Adrenal gland (tissue), 19 donors: ENCODE measurements around the gene CR1L. TPM values are rescaled to one million over a fixed set of nuclear protein-coding genes. Genes with fewer than 3 reads are reported as not detected.

Experiments
- DNase-seq, 7 donors: peaks; one replicate each; pipeline ENCODE4 v3.0.0-alpha.2; 2019 to 2020
- H3K27ac ChIP-seq, 5 donors: fragments of 200-600 bp; sonication (generic) in 4 of 5; 1 replicate in 3 of 5; 2 replicates in 2 of 5; pipeline versions ENCODE4 v1.5.1 to v1.8.0; 2016 to 2020; ENCODE audit warnings: mild to moderate bottlenecking in 1 of 5
- H3K27me3 ChIP-seq: fragments of 200-600 bp; 2 replicates; pipeline ENCODE4 v1.8.0; 2021
- H3K36me3 ChIP-seq, 2 donors: fragments of 200-600 bp; replicated peaks in 1 of 2; 1 replicate in 1 of 2; 2 replicates in 1 of 2; pipeline versions ENCODE4 v1.5.1 to v1.8.0; 2018 to 2022
- H3K4me1 ChIP-seq, 2 donors: fragments of 200-600 bp; replicated peaks in 1 of 2; 1 replicate in 1 of 2; 2 replicates in 1 of 2; pipeline versions ENCODE4 v1.5.1 to v1.8.0; 2018 to 2021
- H3K4me3 ChIP-seq, 4 donors: fragments of 200-600 bp; sonication (generic) in 3 of 4; one replicate each; pipeline ENCODE4 v1.5.1; 2016 to 2018
- H3K9me3 ChIP-seq, 3 donors: fragments of 200-600 bp; sonication (generic) in 1 of 3; replicated peaks in 1 of 3; 1 replicate in 2 of 3; 2 replicates in 1 of 3; pipeline versions ENCODE4 v1.5.1 to v1.8.0; 2016 to 2021
- POLR2A ChIP-seq, 2 donors: fragments of 450-650 bp; IDR thresholded peaks; one replicate each; pipeline ENCODE4 v1.6.1; 2017; ENCODE audit warnings: antibody characterized with exemption in 2 of 2, mild to moderate bottlenecking in 2 of 2, moderate library complexity in 1 of 2
- WGBS, 4 donors: extraction: QIAGEN DNeasy Blood & Tissue Kit in 2 of 4; methylation state at CpG; one replicate each; pipeline versions ENCODE4 v1.1.5 to v1.1.7; 2013 to 2017; 5-methylcytosine and 5-hydroxymethylcytosine counted together
- intact Hi-C, 2 donors: fragments of 100-400 bp; cut with DNase I; formaldehyde crosslinking; loops; one replicate each; pipeline versions ENCODE4 v1.14.1 to v1.15.0; 2022 to 2023
- long read RNA-seq, 10 donors: library from polyadenylated mRNA in 3 of 10; unstranded in 2 of 10; stranded (forward) in 1 of 10; transcript quantifications; one replicate each; pipeline ENCODE4 v2.0.0 and lab custom pipeline, GENCODE V29; 2021 to 2026
- polyA plus RNA-seq, 3 donors: library from polyadenylated mRNA; stranded (reverse); fragments of 200-250 nt in 2 of 3; fragments of 350-450 nt in 1 of 3; fragmentation: Illumina TruSeq in 1 of 3; extraction: RNeasy Lipid Tissue Mini Kit (QIAGEN cat#74804) in 1 of 3; gene quantifications; one replicate each; pipeline ENCODE4 v1.2.3, GENCODE V29; 2013 to 2014
- total RNA-seq, 9 donors: library from RNA; depleted of rRNA in 4 of 9; stranded (reverse); fragments of >200 nt in 4 of 9; fragments of 120-200 nt in 1 of 9; fragmentation: NEBNext Ultra II Directional in 1 of 9; extraction: Animal tissue kit (Norgen Biotek cat#: 25700) in 1 of 9; gene quantifications; one replicate each; pipeline versions ENCODE4 v1.1.0 to v1.2.4, GENCODE V29; 2013 to 2023
- TF ChIP-seq, protein P1 (sequence below), 6 experiments: fragments of 450-650 bp in 4 of 6; fragments of 200-600 bp in 2 of 6; sonication (generic) in 1 of 6; IDR thresholded peaks; 1 replicate in 5 of 6; 2 replicates in 1 of 6; pipeline versions ENCODE4 v1.5.1 to v1.8.0; 2016 to 2021; ENCODE audit warnings: antibody characterized with exemption in 6 of 6, mild to moderate bottlenecking in 2 of 6, moderate library complexity in 1 of 6
- donor health status: healthy with polysubstance abuse.
- donor health status: Bipolar disorder and iron deficiency.
- donor health status: DM: yes; HTN: yes; CAD: no.
- donor health status: DM: no; HTN: no; CAD: no.
- donor health status: DM: no; HTN: no; CAD: no.
- donor health status: DM: yes; HTN: yes; CAD: no.

Gene CR1L
- total RNA-seq: under 1 TPM in 7 of 9 donors, not detected in 2; 0.23 to 0.81 (median 0.55) TPM
- under 1 TPM in 1 of 3 donors, not detected in 2; 0.51 TPM for polyA plus RNA-seq
- long read RNA-seq, donor 1: 0 reads
- long read RNA-seq, donor 2: 0 reads
- long read RNA-seq, donor 3: 0 reads
- long read RNA-seq, donor 4: 0 reads
- long read RNA-seq, donor 5, partial matches to known transcripts: 0 of 4 reads
- long read RNA-seq, donor 5, other reads (novel, unspliced or antisense): 3 of 4 reads
- long read RNA-seq, donor 6, partial matches to known transcripts: 0 of 1 reads
- long read RNA-seq, donor 6, other reads (novel, unspliced or antisense): 1 of 1 reads
- long read RNA-seq, donor 7, partial matches to known transcripts: 0 of 1 reads
- long read RNA-seq, donor 7, other reads (novel, unspliced or antisense): 0 of 1 reads
- long read RNA-seq, donor 8: 0 reads
- long read RNA-seq, donor 9: 0 reads
- long read RNA-seq, donor 10: 0 reads

- no peaks in the 10 kb centered on the region for H3K27me3 ChIP-seq
- WGBS, 4 donors: 3 to 9% (median 7%) methylated on average over 8 to 65 of the region's 65 CpGs
- H3K27ac ChIP-seq: no peak within 1 kb of the TSS
- DNase-seq: peak; percentile 72 to 91 (median 82)
- peak within 1 kb of the TSS in 3 of 4 donors; percentile 21 to 54 (median 41) for H3K4me3 ChIP-seq
- H3K9me3 ChIP-seq: no peaks in the 10 kb centered on the region
- H3K4me1 ChIP-seq: peaks cover 4 to 9% of the 10 kb centered on the region in 2 donors
- TF ChIP-seq, protein P1, sequence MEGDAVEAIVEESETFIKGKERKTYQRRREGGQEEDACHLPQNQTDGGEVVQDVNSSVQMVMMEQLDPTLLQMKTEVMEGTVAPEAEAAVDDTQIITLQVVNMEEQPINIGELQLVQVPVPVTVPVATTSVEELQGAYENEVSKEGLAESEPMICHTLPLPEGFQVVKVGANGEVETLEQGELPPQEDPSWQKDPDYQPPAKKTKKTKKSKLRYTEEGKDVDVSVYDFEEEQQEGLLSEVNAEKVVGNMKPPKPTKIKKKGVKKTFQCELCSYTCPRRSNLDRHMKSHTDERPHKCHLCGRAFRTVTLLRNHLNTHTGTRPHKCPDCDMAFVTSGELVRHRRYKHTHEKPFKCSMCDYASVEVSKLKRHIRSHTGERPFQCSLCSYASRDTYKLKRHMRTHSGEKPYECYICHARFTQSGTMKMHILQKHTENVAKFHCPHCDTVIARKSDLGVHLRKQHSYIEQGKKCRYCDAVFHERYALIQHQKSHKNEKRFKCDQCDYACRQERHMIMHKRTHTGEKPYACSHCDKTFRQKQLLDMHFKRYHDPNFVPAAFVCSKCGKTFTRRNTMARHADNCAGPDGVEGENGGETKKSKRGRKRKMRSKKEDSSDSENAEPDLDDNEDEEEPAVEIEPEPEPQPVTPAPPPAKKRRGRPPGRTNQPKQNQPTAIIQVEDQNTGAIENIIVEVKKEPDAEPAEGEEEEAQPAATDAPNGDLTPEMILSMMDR (IDR thresholded peaks at IDR 0.05): no peak
- no peak for TF ChIP-seq POLR2A (IDR thresholded peaks at IDR 0.05)
- H3K36me3 ChIP-seq: no peaks in the 10 kb centered on the region
- intact Hi-C loops: no loop called here
Measured at GRCh38 chr1:207644852-207645634, at the start of gene CR1L. Gene CR1L, plus strand, starts transcription at chr1:207645133. Its CDS starts 101 bp downstream, at chr1:207645234.

GRCh38 chr1:207603777-207604176 is 41.2 kb upstream of the CR1L start:
- no peaks in the 10 kb centered on the region for H3K27me3 ChIP-seq
- intact Hi-C loops: no loop called here
- peaks cover 0 to 6% of the 10 kb centered on the region in 2 donors for H3K4me1 ChIP-seq
- no peaks in the 10 kb centered on the region for H3K36me3 ChIP-seq
- no peak overlapping the region for H3K4me3 ChIP-seq
- H3K27ac ChIP-seq: no peak overlapping the region
- H3K9me3 ChIP-seq: no peaks in the 10 kb centered on the region
- DNase-seq: peak in 3 of 7 donors; percentile 16 to 23 (median 17)
- TF ChIP-seq, protein P1 (IDR thresholded peaks at IDR 0.05): no peak
- TF ChIP-seq POLR2A (IDR thresholded peaks at IDR 0.05): no peak
- WGBS, 4 donors: 44 to 57% (median 51%) methylated on average over 6 of the region's 6 CpGs

- Histone ChIP-seq H3K27ac (no peak overlapping the region), H3K27me3 (no peaks in the 10 kb centered on the region), H3K36me3 (no peaks in the 10 kb centered on the region), H3K4me1 (peaks cover 0 to 6% of the 10 kb centered on the region in 2 donors), H3K9me3 (no peaks in the 10 kb centered on the region), H3K4me3 (no peak overlapping the region)
- intact Hi-C loops: no loop called here
- TF ChIP-seq, protein P1 (IDR thresholded peaks at IDR 0.05): no peak
- TF ChIP-seq POLR2A (IDR thresholded peaks at IDR 0.05): no peak
- 92 to 96% (median 93%) methylated on average over 7 of the region's 7 CpGs for WGBS, 4 donors
- DNase-seq: no peak
Measured at GRCh38 chr1:207605444-207606361, 39.2 kb upstream of the CR1L start.
